NCI-H187 treated with DMSO at 0.1 percent for 48 hours (cell line): ENCODE results near the gene DSTN.

Experiments
- DNase-seq: peaks from one replicate; lab custom pipeline; 2025; lab: John Stamatoyannopoulos, UW

Gene DSTN

GRCh38 chr20:17612287-17612991 lies 42.6 kb downstream of the DSTN start:
- no peak for DNase-seq

DNA sequence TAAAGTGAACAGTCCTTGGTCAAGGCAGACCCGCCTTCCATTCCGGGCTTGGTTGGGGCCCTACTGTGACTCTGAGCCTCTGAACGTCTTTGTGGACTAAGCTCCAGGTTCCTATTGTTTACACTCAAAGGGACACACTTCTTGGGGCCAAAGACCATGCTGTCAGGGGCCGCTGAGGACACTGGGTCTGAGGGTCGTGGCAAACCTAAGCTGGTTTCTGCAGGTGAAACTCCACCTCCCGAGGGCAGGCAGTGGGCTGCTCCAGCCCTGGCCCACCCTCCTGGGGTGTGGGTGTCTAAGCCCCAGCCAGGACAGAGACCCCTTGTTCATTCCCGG lies 43.1 kb downstream of the DSTN start:
- DNase-seq, result no peak

- no peak for DNase-seq
Observed at GRCh38 chr20:17613328-17614175, 43.7 kb downstream of the DSTN start.

- no peak for DNase-seq
Observed at GRCh38 chr20:17614176-17614811, 44.4 kb downstream of the DSTN start.

- no peak for DNase-seq
Observed at GRCh38 chr20:17614812-17615644, 45.2 kb downstream of the DSTN start.

- no peak for DNase-seq
Observed at GRCh38 chr20:17615645-17616479, 46.0 kb downstream of the DSTN start.

- no peak for DNase-seq
Observed at GRCh38 chr20:17616480-17617211, 46.8 kb downstream of the DSTN start.

DNA sequence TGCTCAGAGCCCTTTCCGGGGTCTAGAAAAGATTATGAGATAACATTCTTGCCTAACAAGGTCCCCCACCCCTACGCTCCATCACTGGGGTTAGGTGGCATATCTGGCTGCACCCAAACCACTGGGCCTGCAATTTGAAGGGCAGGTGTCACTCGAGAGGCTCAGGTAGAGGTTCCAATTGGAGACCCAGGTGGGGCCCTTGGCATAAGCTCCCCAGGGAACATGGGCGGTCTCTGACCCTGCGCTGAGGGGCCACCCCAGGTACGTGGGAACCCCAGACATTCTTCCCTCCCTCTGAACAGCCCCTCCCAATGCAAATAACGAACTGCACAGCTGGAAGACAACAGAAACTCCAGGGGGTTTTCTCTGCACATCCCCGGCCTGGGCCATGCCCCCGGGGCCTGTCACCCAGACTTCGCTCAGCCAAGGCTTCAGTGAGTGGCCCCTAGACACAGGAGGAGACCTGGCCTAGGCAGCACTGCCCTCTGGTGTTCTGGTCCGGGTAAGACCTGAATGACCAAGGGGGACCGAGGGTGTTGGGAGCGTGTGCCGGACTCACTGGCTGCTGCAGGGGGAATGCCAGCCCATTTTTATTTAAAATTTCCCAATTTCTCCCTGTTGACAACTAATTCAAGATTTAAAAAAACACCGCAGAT lies 47.5 kb downstream of the DSTN start:
- no peak for DNase-seq

DNA sequence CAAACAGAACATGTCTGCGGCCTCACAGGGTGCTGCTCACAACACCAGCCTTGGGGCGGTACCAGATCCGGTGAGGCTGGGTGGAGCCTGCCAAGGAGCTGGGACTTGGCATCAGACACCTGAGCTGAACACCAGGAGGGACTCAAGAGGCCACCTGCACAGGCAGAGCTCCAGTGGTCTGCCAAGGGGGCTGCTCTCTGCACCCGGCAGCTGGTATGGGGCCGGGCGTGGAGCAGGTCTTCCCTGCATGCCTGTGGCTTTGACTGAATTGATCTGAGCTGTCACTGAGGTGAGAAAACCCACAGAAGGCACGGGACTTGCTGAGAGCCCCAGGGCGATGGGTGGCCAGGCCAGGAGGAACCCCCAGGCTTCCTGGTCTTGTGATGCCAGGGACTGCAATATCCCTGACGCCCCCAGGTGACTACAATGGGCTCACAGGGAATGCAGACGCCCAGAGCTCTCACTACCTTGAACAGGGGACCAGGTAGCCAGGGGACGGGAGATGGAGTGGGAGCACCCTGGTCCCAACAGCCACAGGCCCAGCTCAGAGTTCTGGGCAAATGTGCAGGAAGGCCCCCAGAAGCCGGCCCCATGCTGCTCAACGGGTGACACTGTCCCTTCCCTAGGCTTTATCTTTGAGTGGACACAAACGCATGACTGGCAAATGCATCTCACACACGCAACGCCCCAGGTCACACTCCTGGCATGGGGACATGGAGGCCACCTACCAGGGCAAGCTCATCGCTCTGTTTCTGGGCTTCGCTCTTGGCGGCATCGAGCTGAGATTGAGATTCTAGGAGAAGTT lies 48.2 kb downstream of the DSTN start:
- DNase-seq, result no peak

DNA sequence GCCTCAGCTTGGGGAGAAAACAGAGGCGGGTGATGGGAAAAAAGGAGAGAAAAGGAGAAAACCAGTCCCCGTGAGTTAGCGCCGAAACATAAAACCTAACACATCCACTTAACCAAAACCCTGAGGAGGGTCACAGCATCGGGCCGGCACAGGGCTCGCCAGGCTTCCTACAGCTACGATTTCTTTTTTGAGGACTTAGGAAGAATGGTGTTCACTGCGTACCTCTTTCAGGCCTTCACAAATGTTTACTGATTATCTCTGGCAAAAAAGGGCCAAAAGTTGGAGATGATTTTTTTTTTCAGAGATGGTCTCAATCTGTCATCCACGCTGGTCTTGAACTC lies 48.8 kb downstream of the DSTN start:
- DNase-seq, result no peak

GRCh38 chr20:17619351-17620093 lies 49.6 kb downstream of the DSTN start:
- DNase-seq, result no peak

- no peak for DNase-seq
Observed at GRCh38 chr20:17620371-17621228, 50.7 kb downstream of the DSTN start.

- no peak for DNase-seq
Observed at GRCh38 chr20:17621229-17621968, 51.5 kb downstream of the DSTN start.

DNA sequence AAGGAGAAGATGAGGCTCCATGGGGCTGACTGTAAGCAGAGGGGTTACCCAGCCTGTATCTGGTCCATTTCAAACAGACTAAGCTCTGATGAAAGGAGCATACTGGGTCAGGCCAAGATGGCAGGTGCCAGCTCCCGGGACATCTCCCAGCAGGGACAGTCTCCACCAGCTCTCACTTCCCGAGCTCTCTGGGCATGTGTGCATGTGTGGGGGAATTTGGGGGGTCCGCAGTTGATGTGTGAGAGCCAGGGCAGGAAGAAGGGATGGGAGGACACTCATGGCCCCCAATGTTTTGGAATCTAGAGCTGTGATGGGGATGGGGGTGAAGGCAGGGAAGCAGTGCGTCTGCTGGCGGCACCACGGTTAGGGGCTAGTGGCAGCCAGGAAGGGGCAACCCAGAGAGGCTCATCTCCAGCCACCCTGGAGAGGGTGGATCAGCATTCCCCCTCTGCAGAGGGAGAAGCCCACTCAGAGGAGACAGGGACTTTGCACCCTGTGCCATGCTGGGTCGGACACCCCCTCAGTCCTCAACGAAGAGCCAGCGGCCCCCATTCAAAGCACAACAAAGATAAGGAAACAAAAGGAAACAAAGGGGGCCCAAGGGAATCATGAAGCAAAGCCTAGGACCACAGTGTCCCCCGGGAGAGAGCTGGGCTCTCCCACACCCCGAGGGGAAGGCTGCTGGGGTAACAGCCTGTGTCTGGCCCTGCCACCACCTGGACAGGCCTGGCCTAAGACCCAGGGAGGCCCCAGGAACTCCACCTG lies 52.4 kb downstream of the DSTN start:
- no peak for DNase-seq

DNA sequence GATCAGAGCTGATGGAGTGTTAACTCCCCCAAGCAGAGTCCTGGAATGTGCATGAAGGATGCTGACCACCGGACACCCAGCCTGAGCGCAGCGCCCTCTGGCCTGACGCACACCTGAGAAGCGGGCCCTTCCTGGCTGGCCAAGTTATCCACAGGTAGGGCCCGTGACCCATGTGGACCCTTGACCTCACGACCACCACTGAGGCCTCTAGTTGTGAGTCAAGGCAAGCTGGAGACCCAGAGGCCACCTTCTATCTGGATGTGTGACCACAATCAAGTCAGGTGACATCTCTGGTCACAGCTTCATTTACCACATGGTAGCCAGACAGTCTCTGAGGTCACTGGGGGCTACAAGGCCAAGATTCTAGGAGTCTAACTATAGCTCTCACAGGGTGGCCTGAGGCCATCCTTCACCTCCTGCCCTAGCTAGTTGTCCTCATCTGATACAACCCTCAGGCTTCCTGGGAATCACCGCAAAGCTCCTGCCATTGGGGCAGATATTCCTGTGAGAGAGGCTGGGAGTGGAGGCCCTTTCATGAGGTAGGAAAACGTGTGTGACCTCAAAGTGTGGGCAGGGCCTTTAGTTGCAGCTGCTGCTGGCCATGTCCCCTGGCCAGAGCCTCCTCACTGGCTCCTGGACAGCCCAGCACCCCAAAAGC lies 53.1 kb downstream of the DSTN start:
- DNase-seq, result no peak

GRCh38 chr20:17624070-17624469 lies 54.2 kb downstream of the DSTN start:
- DNase-seq, result no peak
